ENCODE measurements around the gene ANXA8L1.
A peak's percentile ranks its signal among the peaks of the same experiment; 100 is the strongest.
"Not testable (repeated sequence)": the region's sequence is repeated elsewhere in the genome, so short reads cannot be mapped to it uniquely, and the experiment has no call there.

ANXA8L1 gene

DNA sequence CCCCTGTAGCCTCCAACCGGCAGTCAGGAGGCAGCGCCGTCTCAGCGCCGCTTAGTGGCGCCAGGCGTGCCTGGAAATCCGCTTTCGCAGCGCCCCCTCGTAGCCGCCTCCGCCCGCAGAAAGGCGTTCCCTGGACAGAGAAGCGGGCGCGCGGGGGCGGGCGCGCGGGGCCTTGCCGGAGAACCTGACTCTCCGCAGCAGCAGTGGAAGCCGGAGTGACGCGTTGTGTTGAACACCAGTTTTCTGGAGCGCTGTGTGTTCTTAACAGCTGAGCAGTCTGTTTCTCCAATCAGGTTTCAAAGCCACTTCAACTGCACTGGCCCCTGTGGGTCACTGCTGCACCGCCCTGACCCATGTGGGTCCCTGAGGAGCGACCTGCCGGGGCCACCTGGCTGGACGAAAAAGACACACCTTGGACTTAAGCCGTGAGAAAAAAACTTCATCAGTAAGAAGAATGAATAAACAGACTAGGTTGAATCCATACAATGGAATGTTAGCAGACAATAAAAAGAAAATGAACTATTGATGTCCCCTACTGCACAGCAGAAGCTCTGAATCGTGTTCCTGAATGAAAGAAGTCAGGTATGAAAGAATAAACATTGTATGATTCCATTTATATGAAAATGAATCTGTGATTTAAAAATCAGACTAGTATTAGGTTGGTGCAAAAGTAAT, 22.8 kb downstream of the ANXA8L1 start:
- DNase-seq = peak in 1 of 2 experiments; percentile 1

- DNase-seq = not testable (repeated sequence)
Measured at GRCh38 chr10:46409556-46409955, 34.0 kb downstream of the ANXA8L1 start.

GRCh38 chr10:46411123-46411522, 35.5 kb downstream of the ANXA8L1 start:
- DNase-seq = not testable (repeated sequence)

DNA sequence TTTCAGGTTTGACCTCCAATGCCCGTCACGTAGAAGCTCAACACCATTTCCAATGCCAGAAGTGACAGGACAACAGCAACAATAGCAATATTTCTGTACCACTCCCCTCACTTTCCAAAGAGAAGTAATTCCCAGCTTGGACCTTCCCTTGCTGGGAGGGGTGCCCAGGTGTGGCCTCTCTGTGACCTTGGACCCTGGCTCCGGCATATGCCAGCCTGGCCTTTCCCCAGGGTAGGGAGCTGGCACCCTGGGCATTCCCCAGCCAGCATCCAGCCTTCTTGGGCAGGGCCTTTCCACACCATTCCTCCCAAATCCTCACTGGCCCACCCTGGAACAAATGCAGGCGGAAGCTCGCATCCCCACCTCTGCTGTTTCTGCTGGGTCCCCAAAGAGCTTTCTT, 37.1 kb downstream of the ANXA8L1 start:
- DNase-seq = not testable (repeated sequence)

GRCh38 chr10:46415291-46415690, 39.7 kb downstream of the ANXA8L1 start:
- not testable (repeated sequence) for DNase-seq

GRCh38 chr10:46418283-46418682, 42.7 kb downstream of the ANXA8L1 start:
- not testable (repeated sequence) for DNase-seq

- DNase-seq = not testable (repeated sequence)
Measured at GRCh38 chr10:46419570-46420379, 44.2 kb downstream of the ANXA8L1 start.

DNA sequence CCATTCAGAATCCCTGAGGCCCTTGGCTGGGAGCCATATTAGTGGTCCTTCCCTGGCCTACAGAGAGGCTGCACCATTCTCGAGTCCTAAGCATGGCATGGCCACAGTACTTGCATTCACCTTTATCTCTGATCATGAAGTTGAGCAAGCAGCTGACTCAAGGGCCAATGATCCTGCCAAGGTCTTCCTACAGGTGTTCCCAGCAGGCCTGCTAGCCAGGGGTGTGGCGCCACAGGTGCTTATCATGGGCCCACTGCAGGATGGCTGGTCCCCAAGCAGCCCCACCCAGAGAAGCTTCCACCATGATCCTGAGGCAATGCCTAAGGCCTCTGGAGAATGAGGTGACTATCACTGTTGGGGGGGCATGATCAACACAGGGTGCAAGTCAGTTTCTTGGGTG, 48.0 kb downstream of the ANXA8L1 start:
- not testable (repeated sequence) for DNase-seq

GRCh38 chr10:46440942-46441341, 65.4 kb downstream of the ANXA8L1 start:
- DNase-seq = not testable (repeated sequence)
